ENCODE data around the gene MIF.
A peak's percentile ranks its signal among the peaks of the same experiment; 100 is the strongest.
"Not testable (repeated sequence)": the region's sequence is repeated elsewhere in the genome, so short reads cannot be mapped to it uniquely, and the experiment has no call there.

Gene MIF

GRCh38 chr22:23877566-23877965 is 16.6 kb upstream of the MIF start:
- DNase-seq (ENCODE audit: low read depth), result no peak

GRCh38 chr22:23878219-23878618 is 16.0 kb upstream of the MIF start:
- DNase-seq (ENCODE audit: low read depth), result no peak

DNA sequence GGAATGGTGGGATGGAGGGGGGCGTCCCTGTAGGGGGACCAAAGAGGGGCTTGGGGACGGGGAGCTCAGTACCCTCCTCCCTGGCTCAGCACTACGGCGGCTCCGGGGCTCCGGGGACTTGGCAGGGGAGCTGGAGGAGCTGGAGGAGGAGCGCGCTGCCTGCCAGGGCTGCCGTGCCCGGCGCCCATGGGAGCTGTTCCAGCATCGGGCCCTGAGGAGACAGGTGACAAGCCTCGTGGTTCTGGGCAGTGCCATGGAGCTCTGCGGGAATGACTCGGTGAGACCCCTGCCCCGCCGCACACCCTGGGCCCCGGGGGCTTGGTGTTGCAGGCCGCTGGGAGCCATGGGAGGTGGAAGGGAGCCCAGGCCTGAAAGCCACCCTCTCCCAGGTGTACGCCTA is 11.8 kb upstream of the MIF start:
- no peak for DNase-seq (ENCODE audit: low read depth)

DNA sequence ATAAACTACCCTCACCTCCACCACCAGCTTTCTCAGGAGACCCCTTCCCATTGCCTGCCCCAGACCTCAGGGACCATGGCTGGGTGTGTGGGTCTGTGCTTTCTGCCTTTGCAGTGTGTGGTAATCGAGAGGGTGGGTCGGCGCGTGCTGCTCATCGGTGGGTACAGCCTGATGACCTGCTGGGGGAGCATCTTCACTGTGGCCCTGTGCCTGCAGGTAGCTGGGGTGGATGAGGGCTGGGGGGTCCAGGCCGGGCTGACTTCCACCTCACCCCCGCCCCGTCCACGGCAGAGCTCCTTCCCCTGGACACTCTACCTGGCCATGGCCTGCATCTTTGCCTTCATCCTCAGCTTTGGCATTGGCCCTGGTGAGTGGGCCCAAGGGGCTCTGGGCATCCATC is 10.5 kb upstream of the MIF start:
- DNase-seq (ENCODE audit: low read depth), result no peak

GRCh38 chr22:23884140-23884539 is 10.0 kb upstream of the MIF start:
- DNase-seq (ENCODE audit: low read depth), result no peak

GRCh38 chr22:23888615-23889401 is 5.4 kb upstream of the MIF start:
- DNase-seq (ENCODE audit: low read depth), result no peak

DNA sequence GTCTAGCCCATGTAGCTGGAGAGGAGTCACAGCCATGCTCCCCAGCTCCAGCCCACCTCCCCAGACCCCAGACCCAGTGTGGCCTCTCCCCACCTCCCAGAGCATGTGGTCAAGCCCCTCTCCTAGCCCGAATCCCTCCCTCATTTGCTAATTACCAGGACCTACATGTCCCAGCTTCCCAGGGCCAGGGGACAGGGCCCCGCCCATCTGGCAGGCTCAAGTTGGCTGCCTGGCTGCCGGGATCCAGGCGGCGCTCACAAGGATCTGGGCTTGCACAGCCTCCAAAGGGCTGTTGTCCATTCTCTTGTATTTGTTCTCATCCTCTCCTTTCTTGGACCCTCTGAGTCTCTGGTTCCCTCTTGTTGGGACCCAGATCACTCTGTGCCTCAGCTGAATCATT is 4.6 kb upstream of the MIF start:
- DNase-seq (ENCODE audit: low read depth), result no peak

DNA sequence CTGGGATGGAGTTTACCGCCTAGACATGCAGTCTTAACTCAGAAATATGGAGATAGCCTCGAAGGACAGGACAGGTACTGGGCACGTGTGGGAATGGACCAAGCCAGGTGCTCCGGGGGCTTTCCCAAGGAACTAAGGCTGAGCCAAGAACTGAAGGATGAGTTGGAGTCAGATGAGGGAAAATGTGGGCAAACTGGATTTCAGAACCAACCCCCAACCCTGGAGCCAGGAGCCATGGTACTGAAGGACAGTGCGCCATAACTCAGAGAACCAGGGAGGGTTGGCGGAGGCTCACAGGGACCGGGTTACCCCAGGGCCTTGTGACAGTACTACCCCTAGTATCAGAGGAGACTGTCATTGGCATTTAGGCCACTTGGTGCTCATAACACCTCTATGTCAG is 2.5 kb upstream of the MIF start:
- DNase-seq (ENCODE audit: low read depth), result no peak

GRCh38 chr22:23892130-23892529 is 2.1 kb upstream of the MIF start:
- DNase-seq (ENCODE audit: low read depth), result no peak

DNA sequence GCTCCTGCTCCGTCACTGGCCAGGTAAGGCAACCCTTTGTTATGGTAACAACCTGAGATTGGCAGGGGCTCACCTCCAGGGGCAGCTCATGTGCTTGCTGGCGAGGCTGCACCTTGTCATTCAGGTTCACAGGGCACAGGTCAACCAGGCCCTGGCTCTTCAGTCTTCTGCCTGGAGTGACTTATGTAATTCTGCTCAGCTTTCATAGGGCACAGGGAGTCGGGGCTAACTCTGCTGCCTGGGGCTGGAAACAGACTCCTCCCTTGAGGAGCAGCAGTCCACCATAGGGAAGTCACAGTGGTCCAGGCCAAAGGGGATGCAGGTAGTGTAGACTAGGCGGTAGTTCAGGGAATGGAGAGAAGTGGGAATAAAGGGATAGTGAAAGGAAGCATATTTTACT is 1.5 kb upstream of the MIF start:
- DNase-seq (ENCODE audit: low read depth), result no peak

DNA sequence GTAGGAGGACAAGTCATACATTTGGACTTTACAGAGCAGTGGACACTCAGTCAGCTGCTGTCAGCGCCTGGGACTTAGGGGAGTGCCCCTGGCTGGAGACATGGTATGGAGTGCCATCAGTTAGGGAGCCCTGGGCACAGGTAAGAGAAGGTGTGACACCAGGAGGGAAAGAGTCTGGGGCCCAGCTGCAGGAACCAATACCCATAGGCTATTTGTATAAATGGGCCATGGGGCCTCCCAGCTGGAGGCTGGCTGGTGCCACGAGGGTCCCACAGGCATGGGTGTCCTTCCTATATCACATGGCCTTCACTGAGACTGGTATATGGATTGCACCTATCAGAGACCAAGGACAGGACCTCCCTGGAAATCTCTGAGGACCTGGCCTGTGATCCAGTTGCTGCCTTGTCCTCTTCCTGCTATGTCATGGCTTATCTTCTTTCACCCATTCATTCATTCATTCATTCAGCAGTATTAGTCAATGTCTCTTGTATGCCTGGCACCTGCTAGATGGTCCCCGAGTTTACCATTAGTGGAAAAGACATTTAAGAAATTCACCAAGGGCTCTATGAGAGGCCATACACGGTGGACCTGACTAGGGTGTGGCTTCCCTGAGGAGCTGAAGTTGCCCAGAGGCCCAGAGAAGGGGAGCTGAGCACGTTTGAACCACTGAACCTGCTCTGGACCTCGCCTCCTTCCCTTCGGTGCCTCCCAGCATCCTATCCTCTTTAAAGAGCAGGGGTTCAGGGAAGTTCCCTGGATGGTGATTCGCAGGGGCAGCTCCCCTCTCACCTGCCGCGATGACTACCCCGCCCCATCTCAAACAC is 850 bp upstream of the MIF start:
- no peak for DNase-seq (ENCODE audit: low read depth)

- peak; percentile 60 for DNase-seq (ENCODE audit: low read depth)
Measured at GRCh38 chr22:23894710-23895598, 771 bp downstream of the MIF start.

- DNase-seq (ENCODE audit: low read depth), result no peak
Measured at GRCh38 chr22:23895599-23896144, 1.5 kb downstream of the MIF start.

GRCh38 chr22:23896166-23896522 is 2.0 kb downstream of the MIF start:
- DNase-seq (ENCODE audit: low read depth), result no peak

- no peak for DNase-seq (ENCODE audit: low read depth)
Measured at GRCh38 chr22:23896523-23897186, 2.5 kb downstream of the MIF start.

DNA sequence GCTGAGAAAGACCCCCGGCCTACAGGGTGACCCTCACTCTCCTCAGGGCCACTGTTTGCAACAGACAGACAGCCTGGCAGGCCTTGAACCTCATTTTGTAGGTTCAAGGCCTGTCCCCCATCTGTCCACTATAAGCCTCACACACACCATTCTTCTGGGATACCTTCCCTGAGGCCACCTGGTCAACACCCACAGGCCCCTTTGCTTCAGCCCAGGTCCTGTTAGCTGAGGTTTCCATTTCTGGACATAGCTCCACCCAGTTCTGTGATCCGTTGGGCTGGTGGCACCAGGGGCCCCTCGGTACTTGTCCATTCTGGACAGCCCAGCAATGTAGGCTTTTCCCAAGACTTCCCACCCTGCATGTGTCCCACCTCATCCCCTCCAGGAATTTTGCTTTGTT is 3.1 kb downstream of the MIF start:
- DNase-seq (ENCODE audit: low read depth), result no peak

DNA sequence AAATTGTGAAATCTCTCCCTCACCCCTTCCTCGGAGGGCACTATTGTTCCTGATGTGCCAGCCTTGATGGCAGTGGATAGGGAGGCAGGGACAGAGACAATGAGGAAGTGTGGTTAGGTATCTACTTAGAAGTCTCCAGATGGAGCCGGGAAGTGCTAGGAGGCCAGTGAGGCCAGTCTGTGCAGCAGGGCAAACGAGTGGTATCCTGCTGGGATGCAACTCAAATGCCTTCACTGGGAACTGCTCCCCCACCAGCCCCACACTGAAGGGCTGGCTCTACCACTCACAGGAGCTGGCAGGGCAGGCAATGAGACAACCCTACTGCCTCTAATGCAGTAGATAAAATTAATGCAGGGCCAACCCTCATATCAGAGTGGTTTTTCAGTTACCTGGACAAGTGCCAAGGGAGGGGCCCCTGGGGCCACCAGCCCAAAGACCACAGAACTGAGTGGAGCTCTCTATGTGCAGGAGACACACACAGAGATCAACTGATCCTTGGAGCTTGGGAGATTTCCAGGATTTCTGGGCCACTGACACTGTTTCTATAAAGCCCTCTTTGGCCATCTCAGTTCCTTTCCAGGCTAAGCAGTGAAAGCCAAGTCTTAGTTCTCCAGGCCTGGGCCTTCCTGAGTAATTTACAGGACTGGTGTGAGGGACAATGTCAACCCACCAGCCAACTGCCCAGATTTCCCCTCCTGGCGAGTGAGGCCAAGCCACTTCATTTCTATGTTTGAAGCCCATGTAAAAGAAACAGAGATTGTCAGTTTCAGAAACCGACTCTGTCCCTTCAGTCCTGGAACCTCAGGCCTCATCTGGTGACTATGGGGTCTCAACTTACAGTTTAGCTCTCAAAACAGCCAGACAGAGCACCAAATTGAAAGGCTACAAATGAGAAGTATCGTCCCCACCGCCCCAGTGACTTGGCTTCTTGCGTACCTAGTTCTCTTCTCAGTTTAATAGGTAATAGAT is 4.1 kb downstream of the MIF start:
- DNase-seq (ENCODE audit: low read depth), result no peak

GRCh38 chr22:23899042-23899745 is 5.0 kb downstream of the MIF start:
- DNase-seq (ENCODE audit: low read depth), result no peak

DNA sequence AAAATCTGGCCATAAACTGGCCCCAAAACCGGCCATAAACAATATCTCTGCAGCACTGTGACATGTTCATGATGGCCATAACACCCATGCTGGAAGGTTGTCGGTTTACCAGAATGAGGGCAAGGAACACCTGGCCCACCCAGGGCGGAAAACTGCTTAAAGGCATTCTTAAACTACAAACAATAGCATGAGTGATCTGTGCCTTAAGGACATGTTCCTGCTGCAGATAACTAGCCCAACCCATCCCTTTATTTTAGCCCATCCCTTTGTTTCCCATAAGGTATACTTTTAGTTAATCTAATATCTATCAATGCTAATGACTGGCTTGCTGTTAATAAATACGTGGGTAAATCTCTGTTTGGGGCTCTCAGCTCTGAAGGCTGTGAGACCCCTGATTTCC is 6.0 kb downstream of the MIF start:
- DNase-seq (ENCODE audit: low read depth), result not testable (repeated sequence)

- DNase-seq (ENCODE audit: low read depth), result no peak
Measured at GRCh38 chr22:23901600-23901999, 7.4 kb downstream of the MIF start.
